KMS-11 (cell line): ENCODE measurements around the gene MADD.

ENCODE experiments used
- H2AFZ ChIP-seq: fragments of 200-600 bp; sonication (generic); 2 replicates; pipeline ENCODE4 v1.6.1; 2016; ENCODE audit warnings: antibody characterized with exemption, mixed run types, low read depth
- H3K27ac ChIP-seq: fragments of 200-600 bp; sonication (generic); 2 replicates; pipeline ENCODE4 v1.6.1; 2016; ENCODE audit warnings: mild to moderate bottlenecking, mixed run types
- H3K27me3 ChIP-seq: fragments of 200-600 bp; sonication (generic); 2 replicates; pipeline ENCODE4 v1.6.1; 2017; ENCODE audit warnings: mild to moderate bottlenecking, low read depth, mixed run types, moderate library complexity; ENCODE audit not compliant: insufficient read depth
- H3K36me3 ChIP-seq: fragments of 200-600 bp; sonication (generic); 2 replicates; pipeline ENCODE4 v1.6.1; 2017; ENCODE audit warnings: mild to moderate bottlenecking, mixed run types; ENCODE audit not compliant: insufficient read depth
- H3K4me1 ChIP-seq: fragments of 200-600 bp; sonication (generic); 2 replicates; pipeline ENCODE4 v1.6.1; 2016; ENCODE audit warnings: mild to moderate bottlenecking, low read depth, mixed run types; ENCODE audit not compliant: poor library complexity, severe bottlenecking
- H3K4me2 ChIP-seq: fragments of 200-600 bp; sonication (generic); 2 replicates; pipeline ENCODE4 v1.7.0; 2016; ENCODE audit warnings: mild to moderate bottlenecking, mixed run types
- H3K4me3 ChIP-seq: fragments of 200-600 bp; sonication (generic); IDR thresholded peaks from 2 replicates; pipeline ENCODE4 v1.6.1; 2017; ENCODE audit warnings: low read depth, low read length, mixed read lengths; ENCODE audit not compliant: insufficient read depth
- H3K79me2 ChIP-seq: fragments of 200-600 bp; sonication (generic); 2 replicates; pipeline ENCODE4 v1.6.1; 2016; ENCODE audit warnings: low read depth, mixed run types; ENCODE audit not compliant: insufficient read depth
- H3K9ac ChIP-seq: fragments of 200-600 bp; sonication (generic); 2 replicates; pipeline ENCODE4 v1.6.1; 2016; ENCODE audit warnings: mild to moderate bottlenecking, mixed run types
- H4K20me1 ChIP-seq: fragments of 200-600 bp; sonication (generic); 2 replicates; pipeline ENCODE4 v1.6.1; 2016; ENCODE audit warnings: mild to moderate bottlenecking, mixed run types; ENCODE audit not compliant: insufficient read depth
- CTCF ChIP-seq: fragments of 200-600 bp; sonication (generic); conservative IDR thresholded peaks from 2 replicates; pipeline ENCODE4 v1.6.1; 2017; ENCODE audit warnings: low read depth, mild to moderate bottlenecking, antibody characterized with exemption, low read length, moderate library complexity, mixed read lengths

The MADD gene

GRCh38 chr11:47353978-47354774 lies 84.2 kb downstream of the MADD start:
- H3K27ac ChIP-seq = no peak overlapping the region
- no peaks in the 10 kb centered on the region for H4K20me1 ChIP-seq
- no peak overlapping the region for H3K4me3 ChIP-seq
- no peaks in the 10 kb centered on the region for H3K36me3 ChIP-seq
- no peaks in the 10 kb centered on the region for H3K4me1 ChIP-seq
- no peak overlapping the region for H3K4me2 ChIP-seq
- H2AFZ ChIP-seq = no peak overlapping the region
- TF ChIP-seq CTCF = no peak
- no peaks in the 10 kb centered on the region for H3K27me3 ChIP-seq
- H3K9ac ChIP-seq = no peak overlapping the region
- H3K79me2 ChIP-seq = no peaks in the 10 kb centered on the region

DNA sequence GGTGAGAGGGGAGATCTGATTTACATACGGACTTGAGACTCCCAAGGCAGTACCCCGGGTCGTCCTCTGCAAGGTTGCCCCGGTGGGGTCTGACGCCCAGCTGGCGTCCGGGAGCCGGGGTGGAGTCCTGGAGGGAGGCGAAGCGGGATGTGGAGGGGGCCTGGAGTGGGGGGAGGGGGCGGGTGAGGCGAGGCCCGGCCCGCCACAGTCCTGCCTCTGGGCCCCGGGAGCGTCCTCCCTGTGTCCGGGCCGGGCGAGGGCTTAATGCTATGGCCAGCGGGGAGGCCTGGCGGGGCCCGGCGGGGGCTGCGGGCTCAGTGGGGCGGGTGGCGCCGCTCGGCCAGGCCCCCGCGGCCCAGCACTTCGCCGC lies 85.0 kb downstream of the MADD start:
- Histone ChIP-seq H3K27ac (no peak overlapping the region), H3K4me2 (no peak overlapping the region), H3K79me2 (no peaks in the 10 kb centered on the region), H3K4me3 (no peak overlapping the region), H3K4me1 (no peaks in the 10 kb centered on the region), H3K27me3 (no peaks in the 10 kb centered on the region), H3K9ac (no peak overlapping the region), H2AFZ (no peak overlapping the region), H4K20me1 (no peaks in the 10 kb centered on the region), H3K36me3 (no peaks in the 10 kb centered on the region)
- no peak for TF ChIP-seq CTCF

DNA sequence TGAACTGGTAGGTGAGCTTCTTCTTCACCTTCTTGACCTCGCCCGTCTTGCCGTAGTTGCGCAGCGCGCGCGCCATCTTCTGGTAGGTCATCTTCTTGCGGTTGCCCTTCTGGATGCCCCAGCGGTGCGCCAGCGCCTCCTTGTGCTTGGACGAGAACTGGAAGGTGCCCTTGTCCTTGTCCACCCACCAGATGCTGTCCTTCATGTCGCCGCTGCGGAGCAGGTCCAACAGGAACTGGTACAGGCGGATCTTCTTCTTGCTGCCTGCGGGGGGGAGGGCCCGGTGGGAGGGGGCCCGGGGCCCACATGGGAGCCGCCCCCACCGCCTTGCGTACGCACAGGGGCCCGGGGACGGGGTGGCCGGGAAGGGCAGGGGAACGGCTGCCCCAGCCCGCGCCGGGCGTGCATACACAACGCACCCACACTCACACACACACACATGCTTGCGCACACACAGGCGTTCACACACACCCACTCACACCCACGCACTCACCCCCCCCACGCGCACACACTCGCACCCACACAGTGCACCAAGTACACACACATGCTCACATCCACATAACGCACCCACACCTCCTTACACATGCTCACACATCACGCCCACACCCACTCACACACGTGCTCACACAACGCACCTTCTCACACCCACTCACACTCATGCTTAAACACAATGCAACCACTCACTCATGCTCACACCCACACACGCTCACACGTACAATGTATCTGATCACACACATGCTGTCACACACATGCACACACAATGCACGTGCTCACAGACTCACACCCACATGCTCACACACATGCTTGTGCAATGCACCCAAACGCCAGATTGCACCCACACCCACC lies 85.6 kb downstream of the MADD start:
- Histone ChIP-seq H3K27ac (no peak overlapping the region), H3K4me2 (no peak overlapping the region), H3K36me3 (no peaks in the 10 kb centered on the region), H3K4me3 (no peak overlapping the region), H3K27me3 (no peaks in the 10 kb centered on the region), H3K9ac (no peak overlapping the region), H3K79me2 (no peaks in the 10 kb centered on the region), H3K4me1 (no peaks in the 10 kb centered on the region), H2AFZ (no peak overlapping the region), H4K20me1 (no peaks in the 10 kb centered on the region)
- TF ChIP-seq CTCF = no peak

GRCh38 chr11:47356129-47356997 lies 86.4 kb downstream of the MADD start:
- Histone ChIP-seq H3K4me3 (no peak overlapping the region), H3K27ac (no peak overlapping the region), H3K4me2 (no peak overlapping the region), H3K79me2 (no peaks in the 10 kb centered on the region), H3K27me3 (no peaks in the 10 kb centered on the region), H3K9ac (no peak overlapping the region), H3K36me3 (no peaks in the 10 kb centered on the region), H4K20me1 (no peaks in the 10 kb centered on the region), H3K4me1 (no peaks in the 10 kb centered on the region), H2AFZ (no peak overlapping the region)
- no peak for TF ChIP-seq CTCF
